ENCODE measurements around the gene COX6B2. TPM values are rescaled to one million over a fixed set of nuclear protein-coding genes. Genes with fewer than 3 reads are reported as not detected.

The COX6B2 gene
- total RNA-seq, 2 donors from 2014 or later = 0.75 to 0.84 TPM

DNA sequence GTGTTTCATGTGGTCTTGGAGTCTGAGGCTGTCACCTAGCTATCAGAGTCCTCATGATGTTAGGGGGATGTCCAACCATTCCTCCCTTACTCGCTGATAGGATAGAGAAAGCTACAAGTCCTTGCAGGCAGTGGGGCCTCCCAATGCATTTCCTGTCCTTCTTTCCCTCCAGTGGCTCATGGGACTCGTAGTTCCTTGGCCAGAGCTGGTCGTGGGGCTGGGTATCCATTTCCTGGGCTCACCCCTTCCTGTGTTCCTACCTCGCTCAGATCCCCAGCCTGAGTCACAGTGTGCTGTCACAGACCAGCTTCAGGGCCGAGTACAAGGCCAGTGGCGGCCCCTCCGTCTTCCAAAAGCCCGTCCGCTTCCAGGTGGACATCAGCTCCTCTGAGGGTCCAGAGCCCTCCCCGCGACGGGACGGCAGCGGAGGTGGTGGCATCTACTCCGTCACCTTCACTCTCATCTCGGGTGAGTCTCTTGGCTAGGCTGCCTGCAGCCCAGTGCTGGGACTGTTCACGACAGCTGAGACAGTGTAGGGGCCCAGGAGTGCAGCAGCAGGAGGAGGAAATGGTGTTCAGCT, 48.4 kb downstream of the COX6B2 start:
- H3K27me3 ChIP-seq (ENCODE audit: control insufficient read depth, insufficient read depth, low read length, poor library complexity, severe bottlenecking) = no peaks in the 10 kb centered on the region
- no peak for TF ChIP-seq CTCF (conservative IDR thresholded peaks at IDR 0.05)
- DNase-seq = peak; percentile 54
- H3K4me1 Mint-ChIP-seq = peaks cover 9% of the 10 kb centered on the region
- no peak overlapping the region for H3K9ac ChIP-seq (ENCODE audit: extremely low read depth, low read length, poor library complexity, severe bottlenecking)
- H3K9me3 Mint-ChIP-seq = no peaks in the 10 kb centered on the region
- H3K36me3 ChIP-seq (ENCODE audit: control insufficient read depth, insufficient read depth, low read length) = peaks cover 82% of the 10 kb centered on the region
- no peak overlapping the region for H3K27ac ChIP-seq (ENCODE audit: low read depth, low read length)
- H3K27me3 Mint-ChIP-seq (ENCODE audit: insufficient read depth) = no peaks in the 10 kb centered on the region
- 96 to 99% methylated on average over 8 to 17 of the region's 17 CpGs for WGBS, 2 experiments (ENCODE audit: insufficient coverage in 1 of 2, insufficient read length in 1 of 2)
- H3K4me3 Mint-ChIP-seq = no peak overlapping the region
- no peak overlapping the region for H3K27ac Mint-ChIP-seq
- no peaks in the 10 kb centered on the region for H3K9me3 ChIP-seq (ENCODE audit: control insufficient read depth, low read length)
- peaks cover 67% of the 10 kb centered on the region for H3K36me3 Mint-ChIP-seq (ENCODE audit: low read depth)
- no peaks in the 10 kb centered on the region for H3K4me1 ChIP-seq (ENCODE audit: control insufficient read depth, insufficient read depth, low read length)
- no peak overlapping the region for H3K4me3 ChIP-seq (ENCODE audit: low read length)

- 89 to 94% methylated on average over 3 to 9 of the region's 9 CpGs for WGBS, 2 experiments (ENCODE audit: insufficient coverage in 1 of 2, insufficient read length in 1 of 2)
These were observed 49.0 kb downstream of the COX6B2 start for GRCh38 chr19:55305491-55305890.

GRCh38 chr19:55304980-55305379, 49.5 kb downstream of the COX6B2 start:
- Mint-ChIP-seq H3K27ac (peak overlapping the region; percentile 58), H3K36me3 (ENCODE audit: low read depth) (peaks cover 65% of the 10 kb centered on the region)
- DNase-seq = peak; percentile 68

More at GRCh38 chr19:55305491-55305890, 49.0 kb downstream of the COX6B2 start:
- Mint-ChIP-seq H3K9me3 (no peaks in the 10 kb centered on the region), H3K27ac (no peak overlapping the region), H3K4me1 (peaks cover 9% of the 10 kb centered on the region), H3K27me3 (ENCODE audit: insufficient read depth) (no peaks in the 10 kb centered on the region), H3K36me3 (ENCODE audit: low read depth) (peaks cover 67% of the 10 kb centered on the region), H3K4me3 (no peak overlapping the region)
- DNase-seq = peak; percentile 79
- Histone ChIP-seq H3K27ac (ENCODE audit: low read depth, low read length) (no peak overlapping the region), H3K36me3 (ENCODE audit: control insufficient read depth, insufficient read depth, low read length) (peaks cover 84% of the 10 kb centered on the region), H3K4me3 (ENCODE audit: low read length) (no peak overlapping the region), H3K27me3 (ENCODE audit: control insufficient read depth, insufficient read depth, low read length, poor library complexity, severe bottlenecking) (no peaks in the 10 kb centered on the region), H3K9me3 (ENCODE audit: control insufficient read depth, low read length) (no peaks in the 10 kb centered on the region), H3K4me1 (ENCODE audit: control insufficient read depth, insufficient read depth, low read length) (no peaks in the 10 kb centered on the region), H3K9ac (ENCODE audit: extremely low read depth, low read length, poor library complexity, severe bottlenecking) (no peak overlapping the region)
- no peak for TF ChIP-seq CTCF (conservative IDR thresholded peaks at IDR 0.05)

More at GRCh38 chr19:55304980-55305379, 49.5 kb downstream of the COX6B2 start:
- 92 to 100% methylated on average over 3 to 14 of the region's 14 CpGs for WGBS, 2 experiments (ENCODE audit: insufficient coverage in 1 of 2, insufficient read length in 1 of 2)
- peaks cover 9% of the 10 kb centered on the region for H3K4me1 Mint-ChIP-seq
- TF ChIP-seq CTCF (conservative IDR thresholded peaks at IDR 0.05) = no peak
- Histone ChIP-seq H3K27ac (ENCODE audit: low read depth, low read length) (no peak overlapping the region), H3K36me3 (ENCODE audit: control insufficient read depth, insufficient read depth, low read length) (peaks cover 80% of the 10 kb centered on the region), H3K9ac (ENCODE audit: extremely low read depth, low read length, poor library complexity, severe bottlenecking) (no peak overlapping the region), H3K27me3 (ENCODE audit: control insufficient read depth, insufficient read depth, low read length, poor library complexity, severe bottlenecking) (no peaks in the 10 kb centered on the region), H3K9me3 (ENCODE audit: control insufficient read depth, low read length) (no peaks in the 10 kb centered on the region), H3K4me3 (ENCODE audit: low read length) (no peak overlapping the region), H3K4me1 (ENCODE audit: control insufficient read depth, insufficient read depth, low read length) (no peaks in the 10 kb centered on the region)
- no peaks in the 10 kb centered on the region for H3K9me3 Mint-ChIP-seq
- H3K4me3 Mint-ChIP-seq = no peak overlapping the region
- no peaks in the 10 kb centered on the region for H3K27me3 Mint-ChIP-seq (ENCODE audit: insufficient read depth)
